SK-N-MC (cell line): ENCODE data around the gene BRSK2.

Experiments
- EZH2 ChIP-seq: fragments of 200-600 bp; sonication (generic); IDR thresholded peaks from one replicate; pipeline ENCODE4 v1.6.1; 2017; ENCODE audit warnings: antibody characterized with exemption
- POLR2AphosphoS5 ChIP-seq: IDR thresholded peaks from 2 replicates; pipeline ENCODE4 v1.6.1; 2012; ENCODE audit warnings: mild to moderate bottlenecking, low read depth, low read length, borderline replicate concordance

DNA sequence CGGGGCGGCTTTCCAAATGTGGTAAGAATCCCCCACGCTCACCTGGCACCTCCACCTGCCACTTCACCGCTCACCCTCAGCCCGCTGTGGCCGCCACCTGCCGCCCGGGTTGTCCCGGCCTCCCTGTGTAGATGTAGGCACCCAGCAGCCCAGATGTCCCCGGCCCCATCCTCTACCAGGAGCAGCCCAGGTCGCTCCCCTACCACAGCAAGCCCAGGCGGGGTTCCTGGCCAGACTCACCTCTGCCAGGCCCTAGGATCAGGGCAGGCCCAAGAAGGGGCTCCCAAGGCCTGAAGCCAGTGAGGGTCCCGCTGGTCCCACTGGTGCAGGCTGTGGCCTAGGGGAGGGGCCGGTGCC, 69.5 kb downstream of the BRSK2 start:
- no peak for TF ChIP-seq EZH2
- TF ChIP-seq POLR2AphosphoS5, result no peak
